ENCODE measurements around the gene TUT7.
"Not testable (repeated sequence)": the region's sequence is repeated elsewhere in the genome, so short reads cannot be mapped to it uniquely, and the experiment has no call there.

TUT7 gene

GRCh38 chr9:86354011-86354817 is at the start of gene TUT7:
Gene TUT7 (minus strand): TSS chr9:86354410. CDS start chr9:86353199, 1,211 bp downstream.
- peak; percentile 98 for DNase-seq (ENCODE audit: low spot score)

- DNase-seq (ENCODE audit: low spot score), result no peak
Observed at GRCh38 chr9:86402591-86402990, 48.4 kb upstream of the TUT7 start.

GRCh38 chr9:86396412-86396811 is 42.2 kb upstream of the TUT7 start:
- no peak for DNase-seq (ENCODE audit: low spot score)

GRCh38 chr9:86390184-86390583 is 36.0 kb upstream of the TUT7 start:
- not testable (repeated sequence) for DNase-seq (ENCODE audit: low spot score)

GRCh38 chr9:86389628-86390027 is 35.4 kb upstream of the TUT7 start:
- no peak for DNase-seq (ENCODE audit: low spot score)

GRCh38 chr9:86387376-86387775 is 33.2 kb upstream of the TUT7 start:
- DNase-seq (ENCODE audit: low spot score), result no peak

- DNase-seq (ENCODE audit: low spot score), result not testable (repeated sequence)
Observed at GRCh38 chr9:86383000-86383399, 28.8 kb upstream of the TUT7 start.

- no peak for DNase-seq (ENCODE audit: low spot score)
Observed at GRCh38 chr9:86376016-86376415, 21.8 kb upstream of the TUT7 start.

- DNase-seq (ENCODE audit: low spot score), result no peak
Observed at GRCh38 chr9:86369810-86370209, 15.6 kb upstream of the TUT7 start.

- no peak for DNase-seq (ENCODE audit: low spot score)
Observed at GRCh38 chr9:86368871-86369521, 14.8 kb upstream of the TUT7 start.

- DNase-seq (ENCODE audit: low spot score), result no peak
Observed at GRCh38 chr9:86361176-86361575, 7.0 kb upstream of the TUT7 start.

- no peak for DNase-seq (ENCODE audit: low spot score)
Observed at GRCh38 chr9:86359151-86359879, 5.1 kb upstream of the TUT7 start.

GRCh38 chr9:86356871-86357866 is 3.0 kb upstream of the TUT7 start:
- DNase-seq (ENCODE audit: low spot score), result no peak

- no peak for DNase-seq (ENCODE audit: low spot score)
Observed at GRCh38 chr9:86355814-86356213, 1.6 kb upstream of the TUT7 start.

GRCh38 chr9:86354818-86355309 is 654 bp upstream of the TUT7 start:
- no peak for DNase-seq (ENCODE audit: low spot score)

GRCh38 chr9:86353655-86354010 is 577 bp downstream of the TUT7 start:
- peak; percentile 57 for DNase-seq (ENCODE audit: low spot score)

GRCh38 chr9:86352440-86353077 is 1.7 kb downstream of the TUT7 start:
- DNase-seq (ENCODE audit: low spot score), result no peak

- DNase-seq (ENCODE audit: low spot score), result no peak
Observed at GRCh38 chr9:86351880-86352279, 2.3 kb downstream of the TUT7 start.

GRCh38 chr9:86350006-86350760 is 4.0 kb downstream of the TUT7 start:
- no peak for DNase-seq (ENCODE audit: low spot score)

GRCh38 chr9:86349271-86349670 is 4.9 kb downstream of the TUT7 start:
- no peak for DNase-seq (ENCODE audit: low spot score)

Measured in iPS-NIHi11 (cell line).